HCT116 (cell line): ENCODE measurements around the gene OS9. TPM values are rescaled to one million over a fixed set of nuclear protein-coding genes. Genes with fewer than 3 reads are reported as not detected.

Experiments used
- ATAC-seq: fragments of 200-7000 bp; cut with Tn5 transposase; 2 replicates; pipeline ENCODE4 v1.9.1; 2020; ENCODE audit warnings: mild to moderate bottlenecking, moderate library complexity
- BruUV-seq: library from RNA; stranded (reverse); fragments of 400-500 nt; replicated peaks from 2 replicates; lab custom pipeline; 2021; lab: Mats Ljungman, UMichigan
- CTCF ChIA-PET: fragments of 300-600 bp; sonication (Branson Sonifier 250); formaldehyde crosslinking; loops from one replicate; lab custom pipeline; 2021; ENCODE audit warnings: antibody characterized with exemption; lab: Charles Lee
- POLR2A ChIA-PET: fragments of 300-600, 350-600 bp; sonication (Branson Sonifier 250); formaldehyde crosslinking; loops from one replicate; lab custom pipeline; 2021; ENCODE audit warnings: antibody characterized with exemption; lab: Charles Lee
- RAD21 ChIA-PET, 2 experiments: fragments of 300-600 bp; sonication (Branson Sonifier 250); formaldehyde crosslinking; loops; one replicate each; lab custom pipeline; 2023; ENCODE audit warnings: low total read pairs in 2 of 2; ENCODE audit not compliant: uncharacterized antibody in 2 of 2, unreplicated experiment in 2 of 2, low non-redundant PET in 1 of 2; lab: Charles Lee
- DNase-seq: peaks from one replicate; pipeline ENCODE4 v3.0.0-alpha.2; 2010; ENCODE audit warnings: low read depth, low spot score
- H2AFZ ChIP-seq: fragments of 200-600 bp; shearing (Covaris generic), sonication (generic); 2 replicates; pipeline ENCODE4 v1.6.1; 2017; ENCODE audit warnings: low read depth, mixed run types, mixed read lengths, antibody characterized with exemption, low read length; ENCODE audit not compliant: poor library complexity, severe bottlenecking
- H3K27ac ChIP-seq: 2 replicates; pipeline ENCODE4 v1.5.1; 2012; ENCODE audit warnings: low read depth, low read length
- H3K27me3 ChIP-seq: fragments of 200-600 bp; sonication (generic); 2 replicates; pipeline ENCODE4 v1.6.1; 2016; ENCODE audit warnings: mixed run types, low read length, mixed read lengths; ENCODE audit not compliant: insufficient read depth
- H3K36me3 ChIP-seq, 2 experiments: fragments of 200-500 bp in 1 of 2; fragments of 200-600 bp in 1 of 2; sonication (Bioruptor generic) in 1 of 2; sonication (generic) in 1 of 2; 2 replicates each; pipeline versions ENCODE4 v1.5.1 to v1.6.1; 2014 to 2016; ENCODE audit warnings: low read length in 2 of 2, inconsistent platforms in 1 of 2, mixed read lengths in 1 of 2, mixed run types in 1 of 2; ENCODE audit not compliant: insufficient read depth in 2 of 2, control insufficient read depth in 1 of 2
- H3K4me1 ChIP-seq, 2 experiments: fragments of 200-600 bp in 1 of 2; sonication (generic) in 1 of 2; 2 replicates each; pipeline versions ENCODE4 v1.5.1 to v1.6.1; 2012 to 2017; ENCODE audit warnings: low read length in 2 of 2, inconsistent platforms in 1 of 2, mild to moderate bottlenecking in 1 of 2, mixed read lengths in 1 of 2, mixed run types in 1 of 2, moderate library complexity in 1 of 2; ENCODE audit not compliant: insufficient read depth in 2 of 2, control insufficient read depth in 1 of 2
- H3K4me2 ChIP-seq: fragments of 200-600 bp; sonication (generic); 2 replicates; pipeline ENCODE4 v1.6.1; 2017; ENCODE audit warnings: mixed run types, low read length, mixed read lengths
- H3K4me3 ChIP-seq, 2 experiments: fragments of 200-600 bp in 1 of 2; sonication (generic) in 1 of 2; replicated peaks in 1 of 2; 2 replicates each; pipeline ENCODE4 v1.5.1; 2011 to 2016; ENCODE audit warnings: low read length in 2 of 2, control low read depth in 1 of 2, low read depth in 1 of 2, mild to moderate bottlenecking in 1 of 2, mixed read lengths in 1 of 2, mixed run types in 1 of 2
- H3K79me2 ChIP-seq: fragments of 200-600 bp; sonication (generic); 2 replicates; pipeline ENCODE4 v1.6.1; 2017; ENCODE audit warnings: mild to moderate bottlenecking, mixed run types, low read length, moderate library complexity, mixed read lengths; ENCODE audit not compliant: insufficient read depth
- H3K9ac ChIP-seq: fragments of 200-600 bp; sonication (generic); 2 replicates; pipeline ENCODE4 v1.6.1; 2016; ENCODE audit warnings: low read length, mixed read lengths
- H3K9me2 ChIP-seq: fragments of 200-600 bp; sonication (generic), shearing (Covaris generic); 2 replicates; pipeline ENCODE4 v1.6.1; 2017; ENCODE audit warnings: mixed run types, mild to moderate bottlenecking, moderate library complexity; ENCODE audit not compliant: insufficient read depth
- H3K9me3 ChIP-seq, 2 experiments: fragments of 200-500 bp in 1 of 2; fragments of 200-600 bp in 1 of 2; sonication (Bioruptor generic) in 1 of 2; sonication (generic) in 1 of 2; 2 replicates each; pipeline ENCODE4 v1.6.1; 2014 to 2017; ENCODE audit warnings: low read length in 2 of 2, mixed read lengths in 2 of 2, inconsistent platforms in 1 of 2, low read depth in 1 of 2, mild to moderate bottlenecking in 1 of 2, mixed run types in 1 of 2, moderate library complexity in 1 of 2; ENCODE audit not compliant: control insufficient read depth in 1 of 2, insufficient read depth in 1 of 2
- H4K20me1 ChIP-seq: fragments of 200-600 bp; sonication (generic), shearing (Covaris generic); 2 replicates; pipeline ENCODE4 v1.6.1; 2017; ENCODE audit warnings: mixed run types, mild to moderate bottlenecking, moderate library complexity; ENCODE audit not compliant: insufficient read depth
- CBX3 ChIP-seq: IDR thresholded peaks from 2 replicates; pipeline ENCODE4 v1.6.1; 2012; ENCODE audit warnings: low read depth
- CEBPB ChIP-seq: IDR thresholded peaks from 2 replicates; pipeline ENCODE4 v1.6.1; 2012; ENCODE audit warnings: low read depth
- EZH2 ChIP-seq: fragments of 200-600 bp; sonication (generic); IDR thresholded peaks from 2 replicates; pipeline ENCODE4 v1.6.1; 2017; ENCODE audit warnings: antibody characterized with exemption, mixed run types
- EZH2phosphoT487 ChIP-seq: fragments of 200-600 bp; IDR thresholded peaks from 2 replicates; pipeline ENCODE4 v1.6.1; 2018; ENCODE audit warnings: antibody characterized with exemption, borderline replicate concordance
- FOSL1 ChIP-seq: IDR thresholded peaks from 2 replicates; pipeline ENCODE4 v1.6.1; 2012; ENCODE audit warnings: low read depth
- JUND ChIP-seq: IDR thresholded peaks from 2 replicates; pipeline ENCODE4 v1.6.1; 2012
- POLR2A ChIP-seq: IDR thresholded peaks from 2 replicates; pipeline ENCODE4 v1.7.0; 2011; ENCODE audit warnings: borderline replicate concordance; ENCODE audit not compliant: insufficient read depth, insufficient read length; ENCODE audit errors: extremely low read depth
- POLR2AphosphoS5 ChIP-seq: IDR thresholded peaks from 2 replicates; pipeline ENCODE4 v1.6.1; 2011; ENCODE audit warnings: mild to moderate bottlenecking, low read depth, low read length, moderate library complexity
- RAD21 ChIP-seq: IDR thresholded peaks from 2 replicates; pipeline ENCODE4 v1.6.1; 2012; ENCODE audit warnings: low read depth, mild to moderate bottlenecking
- REST ChIP-seq: IDR thresholded peaks from 2 replicates; pipeline ENCODE4 v1.6.1; 2012; ENCODE audit warnings: low read depth
- SIN3A ChIP-seq: IDR thresholded peaks from 2 replicates; pipeline ENCODE4 v1.6.1; 2012; ENCODE audit warnings: low read depth
- SP1 ChIP-seq: IDR thresholded peaks from 2 replicates; pipeline ENCODE4 v1.6.1; 2012; ENCODE audit warnings: low read depth
- TCF7L2 ChIP-seq: IDR thresholded peaks from 2 replicates; pipeline ENCODE4 v1.7.0; 2011; ENCODE audit warnings: borderline replicate concordance, inconsistent platforms; ENCODE audit not compliant: insufficient read depth, insufficient read length; ENCODE audit errors: extremely low read depth
- ZBTB33 ChIP-seq: IDR thresholded peaks from 2 replicates; pipeline ENCODE4 v1.6.1; 2011; ENCODE audit warnings: mild to moderate bottlenecking, low read length, moderate library complexity; ENCODE audit not compliant: insufficient replicate concordance; ENCODE audit errors: extremely low read depth
- intact Hi-C: fragments of 100-400 bp; cut with micrococcal nuclease; formaldehyde crosslinking; loops from 2 replicates; pipeline ENCODE4 v1.10.0; 2022
- total RNA-seq: library from RNA; stranded (reverse); gene quantifications from one replicate; pipeline ENCODE4 v1.2.1, GENCODE V29; 2021; ENCODE audit not compliant: unreplicated experiment
- TF ChIP-seq, protein P1 (sequence below), 3 experiments: fragments of 200-600 bp in 1 of 3; sonication (generic) in 1 of 3; IDR thresholded peaks in 2 of 3; conservative IDR thresholded peaks in 1 of 3; 2 replicates each; pipeline ENCODE4 v1.5.1; 2012 to 2017; ENCODE audit warnings: low read depth in 2 of 3, low read length in 2 of 3, antibody characterized with exemption in 1 of 3, borderline replicate concordance in 1 of 3, control low read depth in 1 of 3, mild to moderate bottlenecking in 1 of 3, mixed read lengths in 1 of 3, mixed run types in 1 of 3, moderate library complexity in 1 of 3; ENCODE audit not compliant: insufficient read depth in 1 of 3
- TF ChIP-seq, protein P2 (sequence below): IDR thresholded peaks from 2 replicates; pipeline ENCODE4 v1.6.1; 2012

Gene OS9
- total RNA-seq, 1 experiment from 2014 or later = 98.4 TPM

GRCh38 chr12:57692500-57692899 lies 1.4 kb upstream of the OS9 start:
- peaks cover 4 to 5% of the 10 kb centered on the region in 2 experiments; a peak in 2 of 4 replicates for H3K36me3 ChIP-seq
- peaks cover 4 to 10% of the 10 kb centered on the region in 2 experiments; a peak in 3 of 4 replicates for H3K4me1 ChIP-seq
- H4K20me1 ChIP-seq = no peaks in the 10 kb centered on the region
- ChIA-PET POLR2A (no interaction called here), RAD21 (no interaction called here), CTCF (no interaction called here)
- intact Hi-C loops = loop anchor here (2.0 to 5.0 kb wide), 2 partner anchors 60 to 110 kb away; partner anchors contain the start of gene B4GALNT1
- H3K27ac ChIP-seq = no peak overlapping the region
- no peak overlapping the region for H3K4me3 ChIP-seq
- 0 out of 2 replicates have a peak, but pooled peaks cover 6% of the 10 kb centered on the region for H3K79me2 ChIP-seq
- no peaks in the 10 kb centered on the region for H3K27me3 ChIP-seq
- no peak overlapping the region for H3K4me2 ChIP-seq
- TF ChIP-seq ZBTB33 (no peak), REST (no peak), CBX3 (no peak), POLR2AphosphoS5 (no peak), SIN3A (no peak), EZH2 (no peak), POLR2A (no peak), CEBPB (no peak), JUND (no peak), SP1 (no peak), RAD21 (no peak), TCF7L2 (no peak), EZH2phosphoT487 (no peak), FOSL1 (no peak)
- TF ChIP-seq, protein P1, sequence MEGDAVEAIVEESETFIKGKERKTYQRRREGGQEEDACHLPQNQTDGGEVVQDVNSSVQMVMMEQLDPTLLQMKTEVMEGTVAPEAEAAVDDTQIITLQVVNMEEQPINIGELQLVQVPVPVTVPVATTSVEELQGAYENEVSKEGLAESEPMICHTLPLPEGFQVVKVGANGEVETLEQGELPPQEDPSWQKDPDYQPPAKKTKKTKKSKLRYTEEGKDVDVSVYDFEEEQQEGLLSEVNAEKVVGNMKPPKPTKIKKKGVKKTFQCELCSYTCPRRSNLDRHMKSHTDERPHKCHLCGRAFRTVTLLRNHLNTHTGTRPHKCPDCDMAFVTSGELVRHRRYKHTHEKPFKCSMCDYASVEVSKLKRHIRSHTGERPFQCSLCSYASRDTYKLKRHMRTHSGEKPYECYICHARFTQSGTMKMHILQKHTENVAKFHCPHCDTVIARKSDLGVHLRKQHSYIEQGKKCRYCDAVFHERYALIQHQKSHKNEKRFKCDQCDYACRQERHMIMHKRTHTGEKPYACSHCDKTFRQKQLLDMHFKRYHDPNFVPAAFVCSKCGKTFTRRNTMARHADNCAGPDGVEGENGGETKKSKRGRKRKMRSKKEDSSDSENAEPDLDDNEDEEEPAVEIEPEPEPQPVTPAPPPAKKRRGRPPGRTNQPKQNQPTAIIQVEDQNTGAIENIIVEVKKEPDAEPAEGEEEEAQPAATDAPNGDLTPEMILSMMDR (IDR thresholded peaks at IDR 0.05 in 2 of 3, conservative IDR thresholded peaks at IDR 0.05 in 1 of 3; ENCODE audit: borderline replicate concordance in 1 of 3, insufficient read depth in 1 of 3, low read depth in 2 of 3, low read length in 2 of 3) = no peak
- TF ChIP-seq, protein P2, sequence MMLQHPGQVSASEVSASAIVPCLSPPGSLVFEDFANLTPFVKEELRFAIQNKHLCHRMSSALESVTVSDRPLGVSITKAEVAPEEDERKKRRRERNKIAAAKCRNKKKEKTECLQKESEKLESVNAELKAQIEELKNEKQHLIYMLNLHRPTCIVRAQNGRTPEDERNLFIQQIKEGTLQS = no peak
- no peak for DNase-seq
- no peaks in the 10 kb centered on the region for H3K9me3 ChIP-seq
- no peak for ATAC-seq
- H3K9ac ChIP-seq = no peak overlapping the region
- no peak overlapping the region for H2AFZ ChIP-seq
- H3K9me2 ChIP-seq = no peaks in the 10 kb centered on the region
- no TSS peak for BruUV-seq
